ENCODE data around the gene AKAP3.

The AKAP3 gene

GRCh38 chr12:4603946-4604345, 44.9 kb downstream of the AKAP3 start:
- DNase-seq (ENCODE audit: low read depth, low spot score): no peak
- TF ChIP-seq SUZ12 (IDR thresholded peaks at IDR 0.05; ENCODE audit: extremely low read depth, insufficient read depth, insufficient read length): no peak
- TF ChIP-seq ZNF274 (IDR thresholded peaks at IDR 0.05; ENCODE audit: low read depth, low read length): no peak
- no peak for TF ChIP-seq YY1 (IDR thresholded peaks at IDR 0.05; ENCODE audit: insufficient read depth, insufficient read length)
- Histone ChIP-seq H3K9me3 (ENCODE audit: insufficient read depth, low read length) (no peaks in the 10 kb centered on the region), H3K36me3 (ENCODE audit: insufficient read depth, insufficient read length, low read length) (peaks cover 6% of the 10 kb centered on the region), H3K27me3 (ENCODE audit: insufficient read depth, insufficient read length) (no peaks in the 10 kb centered on the region), H3K9ac (ENCODE audit: insufficient read length, low read depth) (no peak overlapping the region), H3K4me1 (ENCODE audit: insufficient read depth, insufficient read length) (no peaks in the 10 kb centered on the region), H3K4me3 (ENCODE audit: insufficient read length, low read depth) (no peak overlapping the region)

GRCh38 chr12:4603421-4603820, 45.4 kb downstream of the AKAP3 start:
- Histone ChIP-seq H3K9me3 (ENCODE audit: insufficient read depth, low read length) (no peaks in the 10 kb centered on the region), H3K4me1 (ENCODE audit: insufficient read depth, insufficient read length) (no peaks in the 10 kb centered on the region), H3K36me3 (ENCODE audit: insufficient read depth, insufficient read length, low read length) (peaks cover 6% of the 10 kb centered on the region), H3K9ac (ENCODE audit: insufficient read length, low read depth) (no peak overlapping the region), H3K27me3 (ENCODE audit: insufficient read depth, insufficient read length) (no peaks in the 10 kb centered on the region), H3K4me3 (ENCODE audit: insufficient read length, low read depth) (no peak overlapping the region)
- no peak for DNase-seq (ENCODE audit: low read depth, low spot score)
- TF ChIP-seq YY1 (IDR thresholded peaks at IDR 0.05; ENCODE audit: insufficient read depth, insufficient read length): no peak
- TF ChIP-seq SUZ12 (IDR thresholded peaks at IDR 0.05; ENCODE audit: extremely low read depth, insufficient read depth, insufficient read length): no peak
- no peak for TF ChIP-seq ZNF274 (IDR thresholded peaks at IDR 0.05; ENCODE audit: low read depth, low read length)

GRCh38 chr12:4595881-4596280, 53.0 kb downstream of the AKAP3 start:
- Histone ChIP-seq H3K9me3 (ENCODE audit: insufficient read depth, low read length) (no peaks in the 10 kb centered on the region), H3K36me3 (ENCODE audit: insufficient read depth, insufficient read length, low read length) (no peaks in the 10 kb centered on the region), H3K4me1 (ENCODE audit: insufficient read depth, insufficient read length) (no peaks in the 10 kb centered on the region), H3K27me3 (ENCODE audit: insufficient read depth, insufficient read length) (no peaks in the 10 kb centered on the region), H3K9ac (ENCODE audit: insufficient read length, low read depth) (no peak overlapping the region), H3K4me3 (ENCODE audit: insufficient read length, low read depth) (no peak overlapping the region)
- TF ChIP-seq SUZ12 (IDR thresholded peaks at IDR 0.05; ENCODE audit: extremely low read depth, insufficient read depth, insufficient read length) (no peak), YY1 (IDR thresholded peaks at IDR 0.05; ENCODE audit: insufficient read depth, insufficient read length) (no peak), ZNF274 (IDR thresholded peaks at IDR 0.05; ENCODE audit: low read depth, low read length) (no peak)
- DNase-seq (ENCODE audit: low read depth, low spot score): no peak

- Histone ChIP-seq H3K9me3 (ENCODE audit: insufficient read depth, low read length) (no peaks in the 10 kb centered on the region), H3K9ac (ENCODE audit: insufficient read length, low read depth) (no peak overlapping the region), H3K27me3 (ENCODE audit: insufficient read depth, insufficient read length) (no peaks in the 10 kb centered on the region), H3K4me1 (ENCODE audit: insufficient read depth, insufficient read length) (no peaks in the 10 kb centered on the region), H3K36me3 (ENCODE audit: insufficient read depth, insufficient read length, low read length) (no peaks in the 10 kb centered on the region), H3K4me3 (ENCODE audit: insufficient read length, low read depth) (no peak overlapping the region)
- no peak for TF ChIP-seq SUZ12 (IDR thresholded peaks at IDR 0.05; ENCODE audit: extremely low read depth, insufficient read depth, insufficient read length)
- no peak for TF ChIP-seq ZNF274 (IDR thresholded peaks at IDR 0.05; ENCODE audit: low read depth, low read length)
- TF ChIP-seq YY1 (IDR thresholded peaks at IDR 0.05; ENCODE audit: insufficient read depth, insufficient read length): no peak
- no peak for DNase-seq (ENCODE audit: low read depth, low spot score)
These were observed 57.6 kb downstream of the AKAP3 start for GRCh38 chr12:4591180-4591687.

- no peak overlapping the region for H3K9ac ChIP-seq (ENCODE audit: insufficient read length, low read depth)
- no peak overlapping the region for H3K4me3 ChIP-seq (ENCODE audit: insufficient read length, low read depth)
- no peak for DNase-seq (ENCODE audit: low read depth, low spot score)
- TF ChIP-seq ZNF274 (IDR thresholded peaks at IDR 0.05; ENCODE audit: low read depth, low read length): no peak
- no peak for TF ChIP-seq YY1 (IDR thresholded peaks at IDR 0.05; ENCODE audit: insufficient read depth, insufficient read length)
- TF ChIP-seq SUZ12 (IDR thresholded peaks at IDR 0.05; ENCODE audit: extremely low read depth, insufficient read depth, insufficient read length): no peak
- no peaks in the 10 kb centered on the region for H3K27me3 ChIP-seq (ENCODE audit: insufficient read depth, insufficient read length)
- H3K4me1 ChIP-seq (ENCODE audit: insufficient read depth, insufficient read length): peaks cover 1% of the 10 kb centered on the region
- no peaks in the 10 kb centered on the region for H3K36me3 ChIP-seq (ENCODE audit: insufficient read depth, insufficient read length, low read length)
- H3K9me3 ChIP-seq (ENCODE audit: insufficient read depth, low read length): no peaks in the 10 kb centered on the region
These were observed 58.9 kb downstream of the AKAP3 start for GRCh38 chr12:4589941-4590340.

- no peaks in the 10 kb centered on the region for H3K36me3 ChIP-seq (ENCODE audit: insufficient read depth, insufficient read length, low read length)
- H3K9me3 ChIP-seq (ENCODE audit: insufficient read depth, low read length): no peaks in the 10 kb centered on the region
- peaks cover 7% of the 10 kb centered on the region for H3K4me1 ChIP-seq (ENCODE audit: insufficient read depth, insufficient read length)
- no peak for DNase-seq (ENCODE audit: low read depth, low spot score)
- H3K4me3 ChIP-seq (ENCODE audit: insufficient read length, low read depth): no peak overlapping the region
- H3K27me3 ChIP-seq (ENCODE audit: insufficient read depth, insufficient read length): no peaks in the 10 kb centered on the region
- TF ChIP-seq ZNF274 (IDR thresholded peaks at IDR 0.05; ENCODE audit: low read depth, low read length) (no peak), SUZ12 (IDR thresholded peaks at IDR 0.05; ENCODE audit: extremely low read depth, insufficient read depth, insufficient read length) (no peak), YY1 (IDR thresholded peaks at IDR 0.05; ENCODE audit: insufficient read depth, insufficient read length) (no peak)
- H3K9ac ChIP-seq (ENCODE audit: insufficient read length, low read depth): no peak overlapping the region
These were observed 59.9 kb downstream of the AKAP3 start for GRCh38 chr12:4588916-4589315.

GRCh38 chr12:4587108-4587507, 61.7 kb downstream of the AKAP3 start:
- DNase-seq (ENCODE audit: low read depth, low spot score): no peak
- no peak overlapping the region for H3K9ac ChIP-seq (ENCODE audit: insufficient read length, low read depth)
- no peaks in the 10 kb centered on the region for H3K36me3 ChIP-seq (ENCODE audit: insufficient read depth, insufficient read length, low read length)
- H3K9me3 ChIP-seq (ENCODE audit: insufficient read depth, low read length): no peaks in the 10 kb centered on the region
- no peak for TF ChIP-seq YY1 (IDR thresholded peaks at IDR 0.05; ENCODE audit: insufficient read depth, insufficient read length)
- no peak for TF ChIP-seq ZNF274 (IDR thresholded peaks at IDR 0.05; ENCODE audit: low read depth, low read length)
- TF ChIP-seq SUZ12 (IDR thresholded peaks at IDR 0.05; ENCODE audit: extremely low read depth, insufficient read depth, insufficient read length): no peak
- H3K4me1 ChIP-seq (ENCODE audit: insufficient read depth, insufficient read length): peaks cover 7% of the 10 kb centered on the region
- no peak overlapping the region for H3K4me3 ChIP-seq (ENCODE audit: insufficient read length, low read depth)
- no peaks in the 10 kb centered on the region for H3K27me3 ChIP-seq (ENCODE audit: insufficient read depth, insufficient read length)
